A549 (cell line): Measurements from ENCODE around the gene RASGRP2.

ENCODE experiments used
- CBX8 ChIP-seq: fragments of 200-600 bp; sonication (generic); IDR thresholded peaks from 2 replicates; pipeline ENCODE4 v1.6.1; 2016
- FOSB ChIP-seq: fragments of 250-450 bp; sonication (Bioruptor Pico); IDR thresholded peaks from 2 replicates; pipeline ENCODE4 v1.5.0; 2020; ENCODE audit warnings: mild to moderate bottlenecking, moderate library complexity
- JUN ChIP-seq, 2 experiments: fragments of >200 bp; sonication (Bioruptor Twin); formaldehyde crosslinking; IDR thresholded peaks; 2 replicates in 1 of 2; 3 replicates in 1 of 2; pipeline ENCODE4 v1.6.1; 2016 to 2017
- NFE2L2 ChIP-seq: fragments of 150-350 bp; conservative IDR thresholded peaks from 2 replicates; pipeline ENCODE4 v1.6.1; 2014; ENCODE audit warnings: low read length
- NR3C1 ChIP-seq: fragments of >200 bp; sonication (Bioruptor Twin); formaldehyde crosslinking; IDR thresholded peaks from 3 replicates; pipeline ENCODE4 v1.6.1; 2017
- POLR2A ChIP-seq: IDR thresholded peaks from 2 replicates; pipeline ENCODE4 v1.6.1; 2012; ENCODE audit warnings: mild to moderate bottlenecking, low read length
- POLR2AphosphoS2 ChIP-seq: conservative IDR thresholded peaks from 2 replicates; pipeline ENCODE4 v1.6.1; 2012; ENCODE audit warnings: low read length, improper control_type of control experiment, inconsistent platforms
- RAD21 ChIP-seq, 2 experiments: fragments of >200 bp in 1 of 2; sonication (Bioruptor Twin) in 1 of 2; formaldehyde crosslinking in 1 of 2; IDR thresholded peaks in 1 of 2; conservative IDR thresholded peaks in 1 of 2; 2 replicates in 1 of 2; 3 replicates in 1 of 2; pipeline ENCODE4 v1.6.1; 2012 to 2018; ENCODE audit warnings: inconsistent platforms in 1 of 2
- RARB ChIP-seq: fragments of 250-450 bp; sonication (Bioruptor Pico); IDR thresholded peaks from 2 replicates; pipeline ENCODE4 v1.8.0; 2021; ENCODE audit warnings: mild to moderate bottlenecking, moderate library complexity
- ZFP36 ChIP-seq: fragments of 450-650 bp; IDR thresholded peaks from 2 replicates; pipeline ENCODE4 v1.6.1; 2014; ENCODE audit warnings: borderline replicate concordance; ENCODE audit not compliant: partially characterized antibody
- TF ChIP-seq, protein P1 (sequence below): fragments of >200 bp; sonication (Bioruptor Twin); formaldehyde crosslinking; IDR thresholded peaks from 3 replicates; pipeline ENCODE4 v1.5.1; 2016
- TF ChIP-seq, protein P2 (sequence below): IDR thresholded peaks from 2 replicates; pipeline ENCODE4 v1.6.1; 2012
- TF ChIP-seq, protein P3 (sequence below): fragments of 150-350 bp; IDR thresholded peaks from 2 replicates; pipeline ENCODE4 v1.6.1; 2014; ENCODE audit warnings: low read depth, mild to moderate bottlenecking, low read length

DNA sequence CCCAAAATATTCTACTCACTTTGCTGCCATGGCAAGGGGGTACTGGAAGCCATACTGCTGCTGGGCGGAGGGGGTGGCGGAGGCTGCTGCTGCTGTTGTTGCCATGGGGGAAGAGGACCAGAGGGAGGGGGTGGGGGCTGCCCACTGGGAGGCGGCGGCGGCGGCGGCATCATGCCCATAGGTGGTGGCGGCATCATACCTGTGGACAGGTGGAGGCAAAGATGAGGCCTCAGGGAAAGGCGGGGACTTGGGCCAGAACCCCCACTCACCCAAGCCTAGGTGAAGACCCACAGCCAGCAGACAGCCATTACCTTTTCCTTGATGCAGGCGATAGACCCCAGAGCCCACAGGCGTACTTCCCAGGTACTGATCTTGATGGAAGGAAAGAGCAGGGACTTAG lies 22.9 kb upstream of the RASGRP2 start:
- TF ChIP-seq JUN (IDR thresholded peaks at IDR 0.05) (no peak), POLR2A (no peak), NR3C1 (no peak), RARB (no peak), NFE2L2 (no peak), FOSB (CRISPR knock-in tag) (no peak), POLR2AphosphoS2 (no peak), RAD21 (conservative IDR thresholded peaks at IDR 0.05 in 1 of 2, IDR thresholded peaks at IDR 0.05 in 1 of 2) (no peak), ZFP36 (no peak), CBX8 (no peak)
- TF ChIP-seq, protein P1, sequence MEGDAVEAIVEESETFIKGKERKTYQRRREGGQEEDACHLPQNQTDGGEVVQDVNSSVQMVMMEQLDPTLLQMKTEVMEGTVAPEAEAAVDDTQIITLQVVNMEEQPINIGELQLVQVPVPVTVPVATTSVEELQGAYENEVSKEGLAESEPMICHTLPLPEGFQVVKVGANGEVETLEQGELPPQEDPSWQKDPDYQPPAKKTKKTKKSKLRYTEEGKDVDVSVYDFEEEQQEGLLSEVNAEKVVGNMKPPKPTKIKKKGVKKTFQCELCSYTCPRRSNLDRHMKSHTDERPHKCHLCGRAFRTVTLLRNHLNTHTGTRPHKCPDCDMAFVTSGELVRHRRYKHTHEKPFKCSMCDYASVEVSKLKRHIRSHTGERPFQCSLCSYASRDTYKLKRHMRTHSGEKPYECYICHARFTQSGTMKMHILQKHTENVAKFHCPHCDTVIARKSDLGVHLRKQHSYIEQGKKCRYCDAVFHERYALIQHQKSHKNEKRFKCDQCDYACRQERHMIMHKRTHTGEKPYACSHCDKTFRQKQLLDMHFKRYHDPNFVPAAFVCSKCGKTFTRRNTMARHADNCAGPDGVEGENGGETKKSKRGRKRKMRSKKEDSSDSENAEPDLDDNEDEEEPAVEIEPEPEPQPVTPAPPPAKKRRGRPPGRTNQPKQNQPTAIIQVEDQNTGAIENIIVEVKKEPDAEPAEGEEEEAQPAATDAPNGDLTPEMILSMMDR, result no peak
- TF ChIP-seq, protein P2, sequence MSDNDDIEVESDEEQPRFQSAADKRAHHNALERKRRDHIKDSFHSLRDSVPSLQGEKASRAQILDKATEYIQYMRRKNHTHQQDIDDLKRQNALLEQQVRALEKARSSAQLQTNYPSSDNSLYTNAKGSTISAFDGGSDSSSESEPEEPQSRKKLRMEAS, result no peak
- TF ChIP-seq, protein P3, sequence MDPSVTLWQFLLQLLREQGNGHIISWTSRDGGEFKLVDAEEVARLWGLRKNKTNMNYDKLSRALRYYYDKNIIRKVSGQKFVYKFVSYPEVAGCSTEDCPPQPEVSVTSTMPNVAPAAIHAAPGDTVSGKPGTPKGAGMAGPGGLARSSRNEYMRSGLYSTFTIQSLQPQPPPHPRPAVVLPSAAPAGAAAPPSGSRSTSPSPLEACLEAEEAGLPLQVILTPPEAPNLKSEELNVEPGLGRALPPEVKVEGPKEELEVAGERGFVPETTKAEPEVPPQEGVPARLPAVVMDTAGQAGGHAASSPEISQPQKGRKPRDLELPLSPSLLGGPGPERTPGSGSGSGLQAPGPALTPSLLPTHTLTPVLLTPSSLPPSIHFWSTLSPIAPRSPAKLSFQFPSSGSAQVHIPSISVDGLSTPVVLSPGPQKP, result no peak
